ENCODE measurements around the gene LZTS2. TPM values are rescaled to one million over a fixed set of nuclear protein-coding genes. Genes with fewer than 3 reads are reported as not detected.

Gene LZTS2
- total and polyA plus RNA-seq, 7 donors = 10.9 to 169 (median 82.3) TPM

GRCh38 chr10:101042118-101042517, 42.5 kb downstream of the LZTS2 start:
- peak overlapping the region; percentile 81 to 87 (median 84) for H3K27ac ChIP-seq
- peaks cover 1 to 31% (median 13%) of the 10 kb centered on the region in 4 donors for H3K36me3 ChIP-seq
- H3K27me3 ChIP-seq = peaks cover 0 to 13% (median 7%) of the 10 kb centered on the region in 3 donors
- intact Hi-C loops (cut with DNase I) = loop anchor here (2.0 kb wide), 1 partner anchor 19 kb away; the partner anchor contains the start of gene KAZALD1
- DNase-seq = no peak
- no peaks in the 10 kb centered on the region for H3K9me3 ChIP-seq
- WGBS, 2 donors = 66 to 71% methylated on average over 4 of the region's 4 CpGs
- TF ChIP-seq POLR2A (IDR thresholded peaks at IDR 0.05) = no peak
- no peak for TF ChIP-seq EP300 (IDR thresholded peaks at IDR 0.05)
- TF ChIP-seq POLR2AphosphoS5 (IDR thresholded peaks at IDR 0.05) = no peak
- TF ChIP-seq, protein P1, sequence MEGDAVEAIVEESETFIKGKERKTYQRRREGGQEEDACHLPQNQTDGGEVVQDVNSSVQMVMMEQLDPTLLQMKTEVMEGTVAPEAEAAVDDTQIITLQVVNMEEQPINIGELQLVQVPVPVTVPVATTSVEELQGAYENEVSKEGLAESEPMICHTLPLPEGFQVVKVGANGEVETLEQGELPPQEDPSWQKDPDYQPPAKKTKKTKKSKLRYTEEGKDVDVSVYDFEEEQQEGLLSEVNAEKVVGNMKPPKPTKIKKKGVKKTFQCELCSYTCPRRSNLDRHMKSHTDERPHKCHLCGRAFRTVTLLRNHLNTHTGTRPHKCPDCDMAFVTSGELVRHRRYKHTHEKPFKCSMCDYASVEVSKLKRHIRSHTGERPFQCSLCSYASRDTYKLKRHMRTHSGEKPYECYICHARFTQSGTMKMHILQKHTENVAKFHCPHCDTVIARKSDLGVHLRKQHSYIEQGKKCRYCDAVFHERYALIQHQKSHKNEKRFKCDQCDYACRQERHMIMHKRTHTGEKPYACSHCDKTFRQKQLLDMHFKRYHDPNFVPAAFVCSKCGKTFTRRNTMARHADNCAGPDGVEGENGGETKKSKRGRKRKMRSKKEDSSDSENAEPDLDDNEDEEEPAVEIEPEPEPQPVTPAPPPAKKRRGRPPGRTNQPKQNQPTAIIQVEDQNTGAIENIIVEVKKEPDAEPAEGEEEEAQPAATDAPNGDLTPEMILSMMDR (IDR thresholded peaks at IDR 0.05) = no peak
- peak overlapping the region; percentile 34 to 56 (median 51) for H3K4me3 ChIP-seq
- H3K4me1 ChIP-seq = peaks cover 0 to 19% (median 13%) of the 10 kb centered on the region in 4 donors

- DNase-seq = peak; percentile 98
- 2 to 4% methylated on average over 40 of the region's 40 CpGs for WGBS, 2 donors
- Histone ChIP-seq H3K36me3 (peaks cover 0 to 24% (median 6%) of the 10 kb centered on the region in 4 donors), H3K4me3 (peak overlapping the region; percentile 34 to 56 (median 51)), H3K9me3 (no peaks in the 10 kb centered on the region), H3K27ac (peak overlapping the region; percentile 81 to 87 (median 84)), H3K27me3 (peaks cover 6 to 20% (median 14%) of the 10 kb centered on the region in 3 donors), H3K4me1 (peaks cover 0 to 19% (median 13%) of the 10 kb centered on the region in 4 donors)
- intact Hi-C loops (cut with DNase I) = loop anchor here (2.0 kb wide), 1 partner anchor 18 kb away; the partner anchor contains the start of gene KAZALD1
- TF ChIP-seq EP300 (IDR thresholded peaks at IDR 0.05) (no peak), POLR2A (IDR thresholded peaks at IDR 0.05) (peak in 1 of 2 donors; percentile 35), POLR2AphosphoS5 (IDR thresholded peaks at IDR 0.05) (peak; percentile 50 to 69 (median 66))
- TF ChIP-seq, protein P1 (IDR thresholded peaks at IDR 0.05) = no peak
Observed at GRCh38 chr10:101042667-101043362, 43.2 kb downstream of the LZTS2 start.

- peaks cover 11 to 25% (median 19%) of the 10 kb centered on the region in 3 donors for H3K27me3 ChIP-seq
- peak overlapping the region; percentile 81 to 87 (median 84) for H3K27ac ChIP-seq
- intact Hi-C loops (cut with DNase I) = loop anchor here (2.0 kb wide), 1 partner anchor 17 kb away; the partner anchor contains the start of gene KAZALD1
- no peak for DNase-seq
- WGBS, 2 donors = 8 to 25% methylated on average over 2 of the region's 2 CpGs
- no peaks in the 10 kb centered on the region for H3K9me3 ChIP-seq
- H3K4me1 ChIP-seq = peaks cover 0 to 19% (median 13%) of the 10 kb centered on the region in 4 donors
- no peak for TF ChIP-seq EP300 (IDR thresholded peaks at IDR 0.05)
- TF ChIP-seq POLR2AphosphoS5 (IDR thresholded peaks at IDR 0.05) = no peak
- TF ChIP-seq, protein P1 (IDR thresholded peaks at IDR 0.05) = no peak
- no peak for TF ChIP-seq POLR2A (IDR thresholded peaks at IDR 0.05)
- peaks cover 0 to 19% (median 1%) of the 10 kb centered on the region in 4 donors for H3K36me3 ChIP-seq
- H3K4me3 ChIP-seq = peak overlapping the region; percentile 34 to 56 (median 51)
Observed at GRCh38 chr10:101043363-101043707, 43.7 kb downstream of the LZTS2 start.

DNA sequence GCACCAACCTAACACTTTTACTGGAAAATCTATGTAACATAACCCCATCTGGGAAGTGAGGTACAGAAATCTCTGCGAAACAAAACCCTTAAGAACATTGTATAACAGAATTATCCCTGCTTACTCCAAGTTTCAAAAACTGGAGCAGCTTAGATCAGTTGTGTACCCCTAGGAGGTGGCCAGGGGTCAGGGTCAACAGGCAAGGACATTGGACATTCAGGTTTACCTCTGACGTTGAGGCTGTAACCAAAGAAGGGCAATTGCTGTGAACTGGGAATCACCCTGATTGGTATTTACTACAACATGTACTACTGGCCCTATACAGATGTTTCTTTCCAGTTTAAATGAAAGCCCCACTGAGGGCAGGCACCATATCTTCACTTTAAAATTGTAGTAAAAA, 44.5 kb downstream of the LZTS2 start:
- DNase-seq = no peak
- no peak overlapping the region for H3K4me3 ChIP-seq
- H3K4me1 ChIP-seq = peaks cover 0 to 19% (median 13%) of the 10 kb centered on the region in 4 donors
- H3K36me3 ChIP-seq = peaks cover 0 to 11% (median 0%) of the 10 kb centered on the region in 4 donors
- intact Hi-C loops (cut with DNase I) = no loop called here
- 77 to 83% methylated on average over 2 of the region's 2 CpGs for WGBS, 2 donors
- TF ChIP-seq EP300 (IDR thresholded peaks at IDR 0.05) (no peak), POLR2A (IDR thresholded peaks at IDR 0.05) (no peak), POLR2AphosphoS5 (IDR thresholded peaks at IDR 0.05) (no peak)
- TF ChIP-seq, protein P1 (IDR thresholded peaks at IDR 0.05) = no peak
- H3K27ac ChIP-seq = no peak overlapping the region
- H3K27me3 ChIP-seq = peaks cover 19 to 33% (median 27%) of the 10 kb centered on the region in 3 donors
- H3K9me3 ChIP-seq = no peaks in the 10 kb centered on the region
